Lower leg skin (tissue), 4 donors: ENCODE data around the gene SYT2. TPM values are rescaled to one million over a fixed set of nuclear protein-coding genes. Genes with fewer than 3 reads are reported as not detected.

Source experiments
- DNase-seq, 2 donors: peaks; one replicate each; pipeline ENCODE4 v3.0.0-alpha.2; 2019; ENCODE audit warnings: low spot score in 2 of 2
- H3K4me3 ChIP-seq: fragments of 200-600 bp; sonication (generic); 2 replicates; pipeline ENCODE4 v1.5.1; 2017; ENCODE audit warnings: mild to moderate bottlenecking, low read depth; ENCODE audit not compliant: poor library complexity, severe bottlenecking
- POLR2A ChIP-seq, 2 donors: fragments of 450-650 bp; IDR thresholded peaks; one replicate each; pipeline ENCODE4 v1.6.1; 2016 to 2017; ENCODE audit warnings: antibody characterized with exemption in 2 of 2, mild to moderate bottlenecking in 1 of 2, moderate library complexity in 1 of 2
- WGBS, 2 donors: methylation state at CpG; one replicate each; pipeline ENCODE4 v1.1.5; 2018; 5-methylcytosine and 5-hydroxymethylcytosine counted together
- intact Hi-C: fragments of 100-400 bp; cut with DNase I; formaldehyde crosslinking; loops from one replicate; pipeline ENCODE4 v1.15.0; 2023; ENCODE audit warnings: low total_unique reads
- total RNA-seq, 4 donors: library from RNA; depleted of rRNA; stranded (reverse); fragments of >200 nt; gene quantifications; one replicate each; pipeline ENCODE4 v1.1.0, GENCODE V29; 2016
- TF ChIP-seq, protein P1 (sequence below), 3 donors: fragments of 450-650 bp; IDR thresholded peaks; one replicate each; pipeline ENCODE4 v1.5.1; 2016; ENCODE audit warnings: antibody characterized with exemption in 3 of 3, mild to moderate bottlenecking in 3 of 3, moderate library complexity in 2 of 3

The SYT2 gene
- total RNA-seq, 4 donors from 2014 or later, result not detected

DNA sequence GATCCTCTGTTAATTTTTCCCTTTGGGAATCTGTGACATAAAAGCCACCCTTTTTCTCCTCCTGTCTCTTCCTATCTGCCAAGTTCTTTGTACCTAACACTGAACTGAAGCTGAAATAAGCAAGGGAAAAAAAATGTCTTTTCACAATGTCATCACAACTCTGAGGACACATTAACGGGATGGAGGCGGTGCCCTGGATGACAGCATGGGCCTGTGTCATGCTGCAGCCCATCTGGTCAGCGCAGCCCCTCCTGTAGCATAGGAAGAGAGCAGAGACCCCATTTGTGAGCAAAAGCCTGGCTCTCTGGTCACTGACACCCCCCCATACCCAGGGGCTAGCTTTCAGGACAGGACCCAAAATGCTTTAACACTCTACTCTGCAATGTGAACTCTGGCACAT lies 22.5 kb downstream of the SYT2 start:
- intact Hi-C loops, result no loop called here
- DNase-seq, result no peak
- no peak overlapping the region for H3K4me3 ChIP-seq
- 70 to 76% methylated on average over 3 of the region's 3 CpGs for WGBS, 2 donors
- TF ChIP-seq POLR2A (IDR thresholded peaks at IDR 0.05), result no peak
- TF ChIP-seq, protein P1, sequence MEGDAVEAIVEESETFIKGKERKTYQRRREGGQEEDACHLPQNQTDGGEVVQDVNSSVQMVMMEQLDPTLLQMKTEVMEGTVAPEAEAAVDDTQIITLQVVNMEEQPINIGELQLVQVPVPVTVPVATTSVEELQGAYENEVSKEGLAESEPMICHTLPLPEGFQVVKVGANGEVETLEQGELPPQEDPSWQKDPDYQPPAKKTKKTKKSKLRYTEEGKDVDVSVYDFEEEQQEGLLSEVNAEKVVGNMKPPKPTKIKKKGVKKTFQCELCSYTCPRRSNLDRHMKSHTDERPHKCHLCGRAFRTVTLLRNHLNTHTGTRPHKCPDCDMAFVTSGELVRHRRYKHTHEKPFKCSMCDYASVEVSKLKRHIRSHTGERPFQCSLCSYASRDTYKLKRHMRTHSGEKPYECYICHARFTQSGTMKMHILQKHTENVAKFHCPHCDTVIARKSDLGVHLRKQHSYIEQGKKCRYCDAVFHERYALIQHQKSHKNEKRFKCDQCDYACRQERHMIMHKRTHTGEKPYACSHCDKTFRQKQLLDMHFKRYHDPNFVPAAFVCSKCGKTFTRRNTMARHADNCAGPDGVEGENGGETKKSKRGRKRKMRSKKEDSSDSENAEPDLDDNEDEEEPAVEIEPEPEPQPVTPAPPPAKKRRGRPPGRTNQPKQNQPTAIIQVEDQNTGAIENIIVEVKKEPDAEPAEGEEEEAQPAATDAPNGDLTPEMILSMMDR (IDR thresholded peaks at IDR 0.05), result no peak

DNA sequence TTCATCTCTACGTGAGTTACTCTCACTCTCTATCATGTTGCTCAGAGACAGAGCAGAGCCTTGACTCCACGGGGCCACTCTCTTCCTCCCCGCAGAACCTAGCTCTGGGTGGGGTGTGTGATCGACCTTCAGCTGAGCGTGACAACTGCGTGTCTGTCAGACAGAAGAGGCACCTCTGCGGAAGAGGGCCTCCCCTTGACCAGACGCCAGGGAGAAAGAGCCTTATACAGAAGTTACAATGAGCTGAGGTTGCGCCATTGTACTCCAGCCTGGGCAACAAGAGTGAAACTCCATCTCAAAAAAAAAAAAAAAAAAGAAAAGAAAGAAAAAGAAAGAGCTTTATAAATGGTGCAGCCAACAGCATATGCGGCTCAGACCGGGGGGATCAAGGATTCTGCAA lies 22.9 kb downstream of the SYT2 start:
- intact Hi-C loops, result no loop called here
- no peak overlapping the region for H3K4me3 ChIP-seq
- no peak for DNase-seq
- WGBS, 2 donors, result 68 to 75% methylated on average over 11 of the region's 11 CpGs
- TF ChIP-seq, protein P1 (IDR thresholded peaks at IDR 0.05), result no peak
- TF ChIP-seq POLR2A (IDR thresholded peaks at IDR 0.05), result no peak

DNA sequence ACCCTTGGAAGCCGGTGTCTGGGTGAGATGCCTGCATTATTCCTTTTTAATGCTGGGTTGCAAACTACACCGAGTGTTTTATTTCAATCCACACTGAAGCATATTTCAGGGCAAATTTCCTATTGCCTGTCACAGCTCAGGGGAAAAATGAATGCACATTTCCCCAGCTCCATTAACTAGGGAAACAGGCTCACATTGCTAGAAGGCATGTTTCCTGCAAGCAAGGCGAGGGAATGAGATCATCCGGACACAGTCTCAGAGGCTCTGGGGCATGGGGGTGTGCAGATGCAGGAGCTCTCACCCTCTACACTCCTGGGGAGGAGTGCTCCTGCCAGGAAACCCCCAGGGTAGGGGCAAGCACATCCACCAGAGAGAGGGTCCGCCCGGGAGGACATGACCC lies 24.6 kb downstream of the SYT2 start:
- WGBS, 2 donors, result 52 to 63% methylated on average over 6 of the region's 6 CpGs
- DNase-seq, result no peak
- TF ChIP-seq, protein P1 (IDR thresholded peaks at IDR 0.05), result no peak
- no peak for TF ChIP-seq POLR2A (IDR thresholded peaks at IDR 0.05)

DNA sequence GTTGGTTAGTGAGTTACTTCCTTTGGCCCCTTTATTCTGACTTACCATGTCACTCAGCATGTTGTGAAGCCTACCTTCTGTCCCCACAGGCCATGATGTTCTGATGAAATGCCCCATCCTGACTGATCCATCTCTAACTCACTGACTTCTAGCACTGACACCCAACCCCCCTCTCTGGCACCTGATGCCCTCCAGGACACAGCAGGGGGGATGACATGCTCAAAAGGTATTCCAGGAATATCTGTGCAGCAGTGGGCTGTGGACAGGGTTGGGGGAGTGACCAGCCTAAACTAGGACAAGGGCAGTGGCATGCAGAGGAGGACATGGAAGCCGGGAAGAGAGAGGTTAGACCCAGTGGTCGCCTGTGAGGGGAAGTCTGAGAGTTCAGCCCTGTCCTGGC lies 25.5 kb downstream of the SYT2 start:
- intact Hi-C loops, result no loop called here
- DNase-seq, result no peak
- 50 to 66% methylated on average over 2 of the region's 2 CpGs for WGBS, 2 donors
- no peak overlapping the region for H3K4me3 ChIP-seq
- TF ChIP-seq, protein P1 (IDR thresholded peaks at IDR 0.05), result no peak
- TF ChIP-seq POLR2A (IDR thresholded peaks at IDR 0.05), result no peak

More for the DNA sequence above, 24.6 kb downstream of the SYT2 start:
- intact Hi-C loops, result no loop called here
- no peak overlapping the region for H3K4me3 ChIP-seq

DNA sequence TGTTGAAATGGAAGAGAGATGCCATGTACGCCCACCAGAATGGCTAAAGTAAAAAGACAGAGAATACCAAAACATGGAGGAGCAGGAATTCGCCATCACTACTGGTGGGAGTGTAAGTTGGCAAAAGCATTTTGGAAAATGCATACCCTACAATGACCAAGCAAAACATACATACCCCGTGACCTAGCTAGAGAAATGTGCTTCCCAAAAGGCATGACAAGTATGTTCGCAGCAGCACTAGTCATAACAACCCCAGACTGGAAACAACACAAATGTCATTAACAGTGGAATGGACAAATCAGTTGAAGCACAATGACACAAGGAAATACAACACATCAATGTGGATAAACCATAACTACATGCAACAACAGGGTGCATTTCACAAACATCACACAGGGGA lies 27.2 kb downstream of the SYT2 start:
- whole genome bisulfite sequencing, 2 donors, result 80 to 91% methylated on average over 4 of the region's 4 CpGs
- H3K4me3 ChIP-seq, result no peak overlapping the region
- DNase-seq, result no peak
- TF ChIP-seq POLR2A (IDR thresholded peaks at IDR 0.05), result no peak
- TF ChIP-seq, protein P1 (IDR thresholded peaks at IDR 0.05), result no peak
- intact Hi-C loops, result no loop called here

DNA sequence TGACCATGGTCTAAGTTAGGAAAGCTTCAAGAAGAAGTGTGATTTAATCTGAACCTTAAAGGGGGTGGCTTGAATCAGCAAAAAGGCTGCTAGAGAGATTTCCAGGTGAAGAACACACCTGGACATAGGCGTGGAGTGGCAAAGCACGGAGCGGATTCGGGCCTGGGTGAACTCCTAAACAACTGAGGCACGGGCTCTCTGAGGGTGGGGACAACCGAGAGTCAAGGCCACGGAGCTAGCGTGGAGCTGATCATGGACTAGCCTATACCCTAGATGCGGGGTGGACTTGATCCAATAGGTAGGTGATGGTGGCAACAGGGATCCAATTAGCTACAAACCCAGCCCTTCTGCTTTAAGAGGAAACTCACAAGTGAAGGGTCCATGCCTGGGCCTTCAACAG lies 27.8 kb downstream of the SYT2 start:
- intact Hi-C loops, result no loop called here
- H3K4me3 ChIP-seq, result no peak overlapping the region
- WGBS, 2 donors, result 89 to 95% methylated on average over 9 of the region's 9 CpGs
- no peak for TF ChIP-seq POLR2A (IDR thresholded peaks at IDR 0.05)
- TF ChIP-seq, protein P1 (IDR thresholded peaks at IDR 0.05), result no peak
- no peak for DNase-seq
